HG03159 (cell line): Measurements from ENCODE around the gene PAK2.
"Not testable (repeated sequence)": the region's sequence is repeated elsewhere in the genome, so short reads cannot be mapped to it uniquely, and the experiment has no call there.

ENCODE experiments used
- ATAC-seq: cut with Tn5 transposase; IDR thresholded peaks from one replicate; pipeline ENCODE4 v1.9.1; 2021; ENCODE audit warnings: mild to moderate bottlenecking, moderate library complexity; ENCODE audit not compliant: unreplicated experiment

The PAK2 gene

GRCh38 chr3:196739671-196740480, at the start of gene PAK2:
Gene PAK2, plus strand, starts transcription at chr3:196739857. Its CDS starts 42,790 bp downstream, at chr3:196782647.
- ATAC-seq: peak; percentile 86

GRCh38 chr3:196689941-196690660, 49.6 kb upstream of the PAK2 start:
- no peak for ATAC-seq

- no peak for ATAC-seq
Measured at GRCh38 chr3:196691386-196691785, 48.3 kb upstream of the PAK2 start.

- no peak for ATAC-seq
Measured at GRCh38 chr3:196694202-196694638, 45.4 kb upstream of the PAK2 start.

GRCh38 chr3:196694941-196695848, 44.5 kb upstream of the PAK2 start:
- ATAC-seq: no peak

GRCh38 chr3:196695849-196696226, 43.8 kb upstream of the PAK2 start:
- no peak for ATAC-seq

- no peak for ATAC-seq
Measured at GRCh38 chr3:196697270-196697669, 42.4 kb upstream of the PAK2 start.

GRCh38 chr3:196699749-196700148, 39.9 kb upstream of the PAK2 start:
- ATAC-seq: no peak

- ATAC-seq: no peak
Measured at GRCh38 chr3:196700801-196701200, 38.9 kb upstream of the PAK2 start.

- ATAC-seq: no peak
Measured at GRCh38 chr3:196706327-196706726, 33.3 kb upstream of the PAK2 start.

GRCh38 chr3:196706731-196707130, 32.9 kb upstream of the PAK2 start:
- ATAC-seq: no peak

- ATAC-seq: no peak
Measured at GRCh38 chr3:196707566-196707965, 32.1 kb upstream of the PAK2 start.

- no peak for ATAC-seq
Measured at GRCh38 chr3:196708467-196708866, 31.2 kb upstream of the PAK2 start.

GRCh38 chr3:196711838-196712513, 27.7 kb upstream of the PAK2 start, which contains the start of the genes CEP19 and PIGX:
Gene CEP19, minus strand, starts transcription at chr3:196712250. Its CDS starts 3,593 bp downstream, at chr3:196708657.
Gene PIGX, plus strand, starts transcription at chr3:196712377.
- peak; percentile 72 for ATAC-seq

- ATAC-seq: peak; percentile 51
Measured at GRCh38 chr3:196712514-196713413, 26.9 kb upstream of the PAK2 start.

- not testable (repeated sequence) for ATAC-seq
Measured at GRCh38 chr3:196717162-196717561, 22.5 kb upstream of the PAK2 start.

GRCh38 chr3:196721097-196721496, 18.6 kb upstream of the PAK2 start:
- ATAC-seq: no peak

GRCh38 chr3:196726788-196727675, 12.6 kb upstream of the PAK2 start:
- ATAC-seq: no peak
